PFSK-1 (cell line): ENCODE measurements around the gene DSTN.

Experiments
- POLR2AphosphoS5 ChIP-seq: IDR thresholded peaks from 2 replicates; pipeline ENCODE4 v1.6.1; 2012; ENCODE audit warnings: low read depth, mild to moderate bottlenecking, control low read depth, low read length, moderate library complexity
- REST ChIP-seq, 2 experiments: IDR thresholded peaks; 2 replicates each; pipeline versions ENCODE4 v1.6.1 to v1.8.0; 2011 to 2012; ENCODE audit warnings: low read depth in 2 of 2, low read length in 2 of 2, control low read depth in 1 of 2, inconsistent platforms in 1 of 2, mild to moderate bottlenecking in 1 of 2, moderate library complexity in 1 of 2; ENCODE audit not compliant: insufficient read depth in 1 of 2
- TAF1 ChIP-seq: IDR thresholded peaks from 2 replicates; pipeline ENCODE4 v1.6.1; 2012; ENCODE audit warnings: low read length, control low read depth, borderline replicate concordance; ENCODE audit not compliant: insufficient read depth

- no peak; the same call in 1 of the 2 replicates for TF ChIP-seq POLR2AphosphoS5
- TF ChIP-seq REST (IDR thresholded peaks at IDR 0.05; ENCODE audit: insufficient read depth in 1 of 2, low read depth in 2 of 2, low read length in 2 of 2) = no peak
- TF ChIP-seq TAF1 = no peak
Measured at GRCh38 chr20:17611290-17611539, 41.3 kb downstream of the DSTN start.
